DND-41 (cell line): Measurements from ENCODE around the gene RBP4.

ENCODE experiments used
- CTCF ChIP-seq: IDR thresholded peaks from 2 replicates; pipeline ENCODE4 v1.5.1; 2012; ENCODE audit warnings: borderline replicate concordance, low read length, moderate library complexity, mild to moderate bottlenecking; ENCODE audit not compliant: poor library complexity, severe bottlenecking; ENCODE audit errors: extremely low read depth
- EZH2 ChIP-seq: IDR thresholded peaks from 3 replicates; pipeline ENCODE4 v1.6.1; 2012; ENCODE audit warnings: borderline replicate concordance, low read depth, mild to moderate bottlenecking, moderate library complexity, low read length, inconsistent platforms; ENCODE audit not compliant: severe bottlenecking

DNA sequence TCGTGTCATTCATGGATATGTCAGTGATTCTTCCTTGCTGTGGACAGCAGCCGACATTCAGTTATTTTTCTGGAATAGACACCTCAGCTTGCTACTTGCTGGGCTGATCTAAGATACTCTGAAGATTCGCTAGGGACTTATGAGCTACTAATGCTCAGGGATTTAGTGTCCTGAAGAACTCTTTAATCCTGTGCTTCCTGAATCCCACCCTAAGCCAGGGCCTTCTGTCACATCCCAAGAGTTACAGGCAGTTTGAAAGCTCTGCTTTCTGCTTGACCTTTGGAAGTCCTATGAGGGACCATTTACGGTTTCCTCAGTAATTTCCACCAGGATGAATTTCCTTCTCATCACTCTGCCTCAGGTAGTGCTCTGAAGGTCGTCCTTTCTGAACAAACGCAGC, 11.3 kb upstream of the RBP4 start, which contains the start of gene PDE6C:
- TF ChIP-seq CTCF (no peak), EZH2 (no peak)
